Testis (tissue), 3 donors: Measurements from ENCODE around the gene AUH. TPM values are rescaled to one million over a fixed set of nuclear protein-coding genes. Genes with fewer than 3 reads are reported as not detected.

ENCODE experiments used
- DNase-seq: peaks from one replicate; pipeline ENCODE4 v3.0.0-alpha.2; 2019
- H3K27ac ChIP-seq, 2 donors: fragments of 200-600 bp; sonication (generic); one replicate each; pipeline ENCODE4 v1.5.1; 2019
- H3K27me3 ChIP-seq: fragments of 200-600 bp; sonication (generic); one replicate; pipeline ENCODE4 v1.5.1; 2019
- H3K36me3 ChIP-seq: fragments of 200-600 bp; sonication (generic); one replicate; pipeline ENCODE4 v1.5.1; 2017; ENCODE audit warnings: low read depth; ENCODE audit errors: missing control alignments
- H3K4me1 ChIP-seq: fragments of 200-600 bp; sonication (generic); one replicate; pipeline ENCODE4 v1.5.1; 2019
- H3K4me3 ChIP-seq, 2 donors: fragments of 200-600 bp; sonication (generic); one replicate each; pipeline ENCODE4 v1.5.1; 2017 to 2019
- H3K9me3 ChIP-seq: fragments of 200-600 bp; sonication (generic); one replicate; pipeline ENCODE4 v1.5.1; 2017
- POLR2A ChIP-seq: fragments of 450-650 bp; IDR thresholded peaks from one replicate; pipeline ENCODE4 v1.6.1; 2017; ENCODE audit warnings: antibody characterized with exemption, mild to moderate bottlenecking, moderate library complexity
- whole genome bisulfite sequencing, 2 donors: methylation state at CpG; one replicate each; pipeline ENCODE4 v1.1.5; 2018; 5-methylcytosine and 5-hydroxymethylcytosine counted together
- intact Hi-C: fragments of 100-400 bp; cut with DNase I; formaldehyde crosslinking; loops from one replicate; pipeline ENCODE4 v1.15.1; 2023; ENCODE audit warnings: low total_unique reads
- polyA plus RNA-seq: library from polyadenylated mRNA; stranded (reverse); fragments of 350-450 nt; fragmentation: Illumina TruSeq; extraction: RNeasy Lipid Tissue Mini Kit (QIAGEN cat#74804); gene quantifications from one replicate; pipeline ENCODE4 v1.2.3, GENCODE V29; 2014; ENCODE audit warnings: low read depth, low replicate concordance; ENCODE audit not compliant: insufficient read depth
- total RNA-seq, 2 donors: library from RNA; depleted of rRNA; stranded (reverse); fragments of >200 nt; gene quantifications; one replicate each; pipeline ENCODE4 v1.2.3, GENCODE V29; 2016
- TF ChIP-seq, protein P1 (sequence below), 3 experiments: fragments of 450-650 bp in 2 of 3; fragments of 200-600 bp in 1 of 3; sonication (generic) in 1 of 3; IDR thresholded peaks; one replicate each; pipeline ENCODE4 v1.5.1; 2016 to 2019; ENCODE audit warnings: antibody characterized with exemption in 3 of 3, mild to moderate bottlenecking in 2 of 3, moderate library complexity in 1 of 3

The AUH gene
- total and polyA plus RNA-seq, 3 donors from 2014 or later = 9.1 to 33.9 (median 31.7) TPM

DNA sequence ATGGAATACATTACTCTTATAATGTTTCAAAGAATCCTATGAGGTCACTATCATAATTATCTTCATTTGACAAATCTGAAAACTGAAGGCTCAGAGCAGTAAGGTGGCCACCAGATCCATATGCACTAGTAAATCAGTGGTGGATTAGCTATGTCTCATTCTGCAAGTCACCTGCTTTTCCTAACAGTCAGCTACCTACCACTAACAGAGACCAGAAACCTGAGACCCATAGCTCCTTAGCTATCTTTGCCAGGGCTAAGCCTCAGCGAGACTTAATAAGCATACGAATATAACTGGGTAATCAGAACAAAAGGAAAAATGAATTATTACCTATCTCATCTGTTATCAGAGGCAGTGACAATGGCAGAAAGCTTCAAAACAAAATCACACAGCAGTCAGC, 118.7 kb downstream of the AUH start:
- TF ChIP-seq, protein P1, sequence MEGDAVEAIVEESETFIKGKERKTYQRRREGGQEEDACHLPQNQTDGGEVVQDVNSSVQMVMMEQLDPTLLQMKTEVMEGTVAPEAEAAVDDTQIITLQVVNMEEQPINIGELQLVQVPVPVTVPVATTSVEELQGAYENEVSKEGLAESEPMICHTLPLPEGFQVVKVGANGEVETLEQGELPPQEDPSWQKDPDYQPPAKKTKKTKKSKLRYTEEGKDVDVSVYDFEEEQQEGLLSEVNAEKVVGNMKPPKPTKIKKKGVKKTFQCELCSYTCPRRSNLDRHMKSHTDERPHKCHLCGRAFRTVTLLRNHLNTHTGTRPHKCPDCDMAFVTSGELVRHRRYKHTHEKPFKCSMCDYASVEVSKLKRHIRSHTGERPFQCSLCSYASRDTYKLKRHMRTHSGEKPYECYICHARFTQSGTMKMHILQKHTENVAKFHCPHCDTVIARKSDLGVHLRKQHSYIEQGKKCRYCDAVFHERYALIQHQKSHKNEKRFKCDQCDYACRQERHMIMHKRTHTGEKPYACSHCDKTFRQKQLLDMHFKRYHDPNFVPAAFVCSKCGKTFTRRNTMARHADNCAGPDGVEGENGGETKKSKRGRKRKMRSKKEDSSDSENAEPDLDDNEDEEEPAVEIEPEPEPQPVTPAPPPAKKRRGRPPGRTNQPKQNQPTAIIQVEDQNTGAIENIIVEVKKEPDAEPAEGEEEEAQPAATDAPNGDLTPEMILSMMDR (IDR thresholded peaks at IDR 0.05) = no peak
- TF ChIP-seq POLR2A = no peak
- no peak for DNase-seq
- Histone ChIP-seq H3K4me1 (no peaks in the 10 kb centered on the region), H3K4me3 (no peak overlapping the region), H3K27me3 (no peaks in the 10 kb centered on the region), H3K27ac (no peak overlapping the region), H3K36me3 (no peaks in the 10 kb centered on the region), H3K9me3 (no peaks in the 10 kb centered on the region)
- intact Hi-C loops = no loop called here
- WGBS, 2 donors = 87 to 88% methylated on average over 2 of the region's 2 CpGs

DNA sequence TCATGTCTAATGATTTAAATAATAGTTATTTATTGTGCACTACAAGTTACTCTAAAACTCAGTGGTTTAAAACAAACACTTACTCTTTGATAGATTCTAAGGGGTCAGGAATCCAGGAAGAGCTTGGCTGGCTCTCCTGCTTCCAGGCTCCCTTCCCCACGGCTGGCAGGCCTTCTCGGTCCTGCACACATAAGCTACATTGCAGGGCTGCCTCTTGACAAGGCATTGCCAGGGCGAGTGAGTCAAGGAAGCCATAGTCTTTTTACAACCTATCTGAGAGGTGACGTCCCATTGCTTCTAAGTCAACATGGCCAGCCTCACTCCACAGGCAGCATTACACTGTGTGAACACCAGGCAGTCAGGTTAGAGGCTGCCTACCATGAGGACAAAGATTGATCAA, 119.8 kb downstream of the AUH start:
- no peak for TF ChIP-seq POLR2A
- TF ChIP-seq, protein P1 (IDR thresholded peaks at IDR 0.05) = no peak
- intact Hi-C loops = no loop called here
- no peak overlapping the region for H3K27ac ChIP-seq

DNA sequence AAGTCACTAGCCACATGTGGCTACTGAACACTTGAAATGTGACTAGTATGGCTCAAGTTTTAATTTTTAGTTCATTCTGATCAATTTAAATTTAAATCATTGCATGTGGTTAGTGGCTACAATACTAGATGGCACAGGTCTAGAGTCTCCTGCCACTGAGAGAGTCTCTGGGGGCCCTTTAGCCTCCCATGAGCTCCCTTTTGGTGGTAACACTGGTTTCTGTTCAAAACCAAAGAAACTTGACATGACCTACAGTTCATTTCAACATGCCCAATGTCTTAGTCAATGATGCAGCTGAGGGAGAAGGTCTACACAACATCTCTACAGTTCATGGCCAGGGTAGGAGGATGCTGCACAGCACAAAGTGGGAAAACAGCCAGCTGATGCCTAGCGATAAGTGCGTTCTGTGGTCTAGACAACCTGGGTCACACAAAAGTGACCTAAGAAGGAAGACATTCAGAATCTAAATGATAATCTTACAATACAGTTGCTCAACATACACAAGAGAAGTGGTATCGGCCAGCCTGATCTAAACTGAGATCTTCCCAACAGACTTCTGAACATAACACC, 121.0 kb downstream of the AUH start:
- TF ChIP-seq, protein P1 (IDR thresholded peaks at IDR 0.05) = no peak
- no peak for TF ChIP-seq POLR2A
- Histone ChIP-seq H3K4me3 (no peak overlapping the region), H3K27ac (no peak overlapping the region), H3K4me1 (no peaks in the 10 kb centered on the region), H3K36me3 (no peaks in the 10 kb centered on the region), H3K9me3 (no peaks in the 10 kb centered on the region), H3K27me3 (no peaks in the 10 kb centered on the region)
- WGBS, 2 donors = 95 to 99% methylated on average over 3 of the region's 3 CpGs
- DNase-seq = no peak
- intact Hi-C loops = no loop called here

More for the DNA sequence above, 119.8 kb downstream of the AUH start:
- H3K27me3 ChIP-seq = no peaks in the 10 kb centered on the region
- H3K36me3 ChIP-seq = no peaks in the 10 kb centered on the region
- WGBS, 2 donors = 86 to 93% methylated on average over 4 of the region's 4 CpGs
- H3K9me3 ChIP-seq = no peaks in the 10 kb centered on the region
- H3K4me1 ChIP-seq = no peaks in the 10 kb centered on the region
- H3K4me3 ChIP-seq = no peak overlapping the region
- no peak for DNase-seq

DNA sequence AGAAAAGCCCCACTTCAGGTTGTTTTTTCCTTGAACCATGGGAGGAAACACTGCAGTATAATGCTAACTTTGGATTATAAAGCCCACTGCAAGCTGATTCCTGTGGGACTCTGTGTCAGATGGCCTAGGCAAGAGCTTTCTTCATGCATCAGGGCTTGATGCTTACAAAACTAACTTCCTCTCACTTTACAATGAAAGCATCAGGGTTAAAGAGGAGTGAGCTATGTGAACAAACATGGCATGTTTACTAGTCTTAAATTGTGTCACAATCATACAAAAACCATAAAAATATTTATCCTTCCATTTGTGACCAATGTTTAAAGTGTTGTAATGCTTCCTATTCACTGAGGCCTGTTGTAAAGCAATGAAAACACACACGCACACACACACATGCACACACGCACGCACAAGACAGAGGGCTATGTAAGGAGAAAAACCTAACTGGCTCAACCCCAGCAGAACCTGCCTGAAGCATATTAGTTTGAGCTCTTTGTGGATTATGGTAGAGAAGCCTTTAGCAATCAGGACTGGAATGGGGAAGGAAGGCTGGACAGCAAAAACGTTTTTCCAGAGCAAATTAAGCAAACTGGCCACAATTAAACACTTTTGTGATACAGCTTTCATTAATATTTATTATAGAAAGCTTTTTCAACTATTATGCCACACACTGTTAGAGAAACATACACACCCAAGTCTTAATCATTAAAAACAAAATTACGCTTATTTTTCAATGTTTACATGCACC, 122.2 kb downstream of the AUH start:
- 83 to 84% methylated on average over 5 of the region's 5 CpGs for WGBS, 2 donors
- H3K4me3 ChIP-seq = no peak overlapping the region
- no peak overlapping the region for H3K27ac ChIP-seq
- H3K36me3 ChIP-seq = no peaks in the 10 kb centered on the region
- intact Hi-C loops = no loop called here
- no peak for DNase-seq
- no peaks in the 10 kb centered on the region for H3K4me1 ChIP-seq
- no peaks in the 10 kb centered on the region for H3K9me3 ChIP-seq
- H3K27me3 ChIP-seq = no peaks in the 10 kb centered on the region
- TF ChIP-seq, protein P1 (IDR thresholded peaks at IDR 0.05) = no peak
- TF ChIP-seq POLR2A = no peak

DNA sequence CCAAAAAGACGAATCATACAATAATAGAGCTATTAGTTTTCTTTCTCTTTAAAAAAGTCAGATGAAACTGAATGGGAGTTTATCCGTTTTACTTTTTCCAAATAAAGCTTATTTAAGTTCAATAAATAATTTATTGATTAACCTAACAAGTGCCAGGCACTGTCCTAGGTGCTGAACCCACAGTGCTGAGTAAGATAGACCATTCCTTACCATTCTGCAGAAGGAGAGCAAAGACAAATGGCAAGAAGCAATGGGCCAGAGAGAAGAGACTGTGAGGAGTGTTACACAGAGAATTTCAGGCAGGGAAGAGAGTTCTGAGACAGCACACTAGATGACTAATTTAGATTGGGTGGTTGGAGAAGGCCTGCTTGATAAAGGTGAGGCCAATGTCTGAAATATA, 127.2 kb downstream of the AUH start:
- Histone ChIP-seq H3K27me3 (no peaks in the 10 kb centered on the region), H3K27ac (no peak overlapping the region), H3K9me3 (no peaks in the 10 kb centered on the region), H3K4me1 (no peaks in the 10 kb centered on the region), H3K36me3 (no peaks in the 10 kb centered on the region), H3K4me3 (no peak overlapping the region)
- intact Hi-C loops = no loop called here
- no peak for DNase-seq
- WGBS, 2 donors = 91% methylated on average over 2 of the region's 2 CpGs
- TF ChIP-seq POLR2A = no peak
- TF ChIP-seq, protein P1 (IDR thresholded peaks at IDR 0.05) = no peak
